Tibial nerve (tissue), 4 donors: ENCODE data around the gene PAQR3. TPM values are rescaled to one million over a fixed set of nuclear protein-coding genes. Genes with fewer than 3 reads are reported as not detected.

Experiments used
- DNase-seq, 2 donors: peaks; one replicate each; pipeline ENCODE4 v3.0.0-alpha.2; 2019; ENCODE audit warnings: low spot score in 2 of 2
- H3K27ac ChIP-seq, 4 donors: fragments of 200-600 bp; sonication (generic) in 3 of 4; one replicate each; pipeline ENCODE4 v1.5.1; 2017 to 2019; ENCODE audit warnings: mild to moderate bottlenecking in 1 of 4
- H3K27me3 ChIP-seq, 2 donors: fragments of 200-600 bp; sonication (generic) in 1 of 2; one replicate each; pipeline versions ENCODE4 v1.5.1 to v1.6.0; 2017 to 2019
- H3K36me3 ChIP-seq, 3 donors: fragments of 200-600 bp; sonication (generic); one replicate each; pipeline ENCODE4 v1.5.1; 2018 to 2019
- H3K4me1 ChIP-seq, 4 donors: fragments of 200-600 bp; sonication (generic) in 3 of 4; one replicate each; pipeline ENCODE4 v1.5.1; 2017 to 2019
- H3K4me3 ChIP-seq, 4 donors: fragments of 200-600 bp; sonication (generic) in 3 of 4; one replicate each; pipeline ENCODE4 v1.5.1; 2017 to 2019; ENCODE audit warnings: mild to moderate bottlenecking in 1 of 4, moderate library complexity in 1 of 4
- H3K9me3 ChIP-seq, 4 donors: fragments of 200-600 bp; sonication (generic) in 3 of 4; one replicate each; pipeline ENCODE4 v1.5.1; 2017 to 2019
- CTCF ChIP-seq, 5 experiments: fragments of 200-600 bp in 3 of 5; fragments of 450-650 bp in 2 of 5; sonication (generic) in 3 of 5; IDR thresholded peaks; one replicate each; pipeline ENCODE4 v1.5.1; 2016 to 2019; ENCODE audit warnings: antibody characterized with exemption in 5 of 5, mild to moderate bottlenecking in 3 of 5, moderate library complexity in 2 of 5
- EP300 ChIP-seq, 2 donors: sonication (generic); formaldehyde crosslinking; IDR thresholded peaks; one replicate each; pipeline ENCODE4 v1.6.1; 2017; ENCODE audit warnings: antibody characterized with exemption in 2 of 2, mild to moderate bottlenecking in 1 of 2
- POLR2A ChIP-seq, 2 donors: fragments of 450-650 bp; IDR thresholded peaks; one replicate each; pipeline ENCODE4 v1.6.1; 2017; ENCODE audit warnings: antibody characterized with exemption in 2 of 2, mild to moderate bottlenecking in 2 of 2, moderate library complexity in 2 of 2
- WGBS, 2 donors: methylation state at CpG; one replicate each; pipeline ENCODE4 v1.1.5; 2018; 5-methylcytosine and 5-hydroxymethylcytosine counted together
- total RNA-seq, 4 donors: library from RNA; depleted of rRNA; stranded (reverse); fragments of >200 nt; gene quantifications; one replicate each; pipeline ENCODE4 v1.1.0, GENCODE V29; 2016

PAQR3 gene
- total RNA-seq, 4 donors from 2014 or later = 12.9 to 30.4 (median 16.2) TPM

GRCh38 chr4:78953769-78954666, 14.8 kb upstream of the PAQR3 start:
- H3K36me3 ChIP-seq = no peaks in the 10 kb centered on the region
- TF ChIP-seq POLR2A (IDR thresholded peaks at IDR 0.05) (no peak), CTCF (IDR thresholded peaks at IDR 0.05) (peak; percentile 21 to 53 (median 33)), EP300 (IDR thresholded peaks at IDR 0.05) (no peak)
- H3K4me3 ChIP-seq = no peak overlapping the region
- no peaks in the 10 kb centered on the region for H3K9me3 ChIP-seq
- no peak overlapping the region for H3K27ac ChIP-seq
- peak in 1 of 2 donors; percentile 37 for DNase-seq
- H3K27me3 ChIP-seq = no peaks in the 10 kb centered on the region
- H3K4me1 ChIP-seq = no peaks in the 10 kb centered on the region
- WGBS, 2 donors = 45 to 49% methylated on average over 11 of the region's 11 CpGs

GRCh38 chr4:78953231-78953630, 14.0 kb upstream of the PAQR3 start:
- no peak for DNase-seq
- TF ChIP-seq POLR2A (IDR thresholded peaks at IDR 0.05) (no peak), CTCF (IDR thresholded peaks at IDR 0.05) (no peak), EP300 (IDR thresholded peaks at IDR 0.05) (no peak)
- Histone ChIP-seq H3K4me3 (no peak overlapping the region), H3K27ac (no peak overlapping the region), H3K36me3 (no peaks in the 10 kb centered on the region), H3K27me3 (no peaks in the 10 kb centered on the region), H3K4me1 (no peaks in the 10 kb centered on the region), H3K9me3 (no peaks in the 10 kb centered on the region)
- 83 to 89% methylated on average over 5 of the region's 5 CpGs for WGBS, 2 donors

- H3K27ac ChIP-seq = no peak overlapping the region
Measured at GRCh38 chr4:78951862-78952472, 12.7 kb upstream of the PAQR3 start.

GRCh38 chr4:78949735-78950134, 10.5 kb upstream of the PAQR3 start:
- DNase-seq = no peak
- no peaks in the 10 kb centered on the region for H3K4me1 ChIP-seq
- WGBS, 2 donors = 63 to 73% methylated on average over 1 of the region's 1 CpG

More at GRCh38 chr4:78951862-78952472, 12.7 kb upstream of the PAQR3 start:
- H3K27me3 ChIP-seq = no peaks in the 10 kb centered on the region
- 60 to 61% methylated on average over 3 of the region's 3 CpGs for WGBS, 2 donors
- no peaks in the 10 kb centered on the region for H3K36me3 ChIP-seq
- no peaks in the 10 kb centered on the region for H3K9me3 ChIP-seq
- no peaks in the 10 kb centered on the region for H3K4me1 ChIP-seq
- TF ChIP-seq CTCF (IDR thresholded peaks at IDR 0.05) (peak; percentile 57 to 80 (median 71)), POLR2A (IDR thresholded peaks at IDR 0.05) (no peak), EP300 (IDR thresholded peaks at IDR 0.05) (peak in 1 of 2 donors; percentile 11)
- peak in 1 of 2 donors; percentile 52 for DNase-seq
- H3K4me3 ChIP-seq = no peak overlapping the region

More at GRCh38 chr4:78949735-78950134, 10.5 kb upstream of the PAQR3 start:
- TF ChIP-seq CTCF (IDR thresholded peaks at IDR 0.05) (no peak), POLR2A (IDR thresholded peaks at IDR 0.05) (no peak), EP300 (IDR thresholded peaks at IDR 0.05) (no peak)
- no peaks in the 10 kb centered on the region for H3K27me3 ChIP-seq
- no peak overlapping the region for H3K27ac ChIP-seq
- no peak overlapping the region for H3K4me3 ChIP-seq
- H3K36me3 ChIP-seq = no peaks in the 10 kb centered on the region
- H3K9me3 ChIP-seq = no peaks in the 10 kb centered on the region
